CD4-positive, alpha-beta T cell (primary cell): ENCODE measurements around the gene AGAP1. TPM values are rescaled to one million over a fixed set of nuclear protein-coding genes. Genes with fewer than 3 reads are reported as not detected.

Experiments used
- ATAC-seq: fragments of 200-7000 bp; cut with Tn5 transposase; one replicate; pipeline ENCODE4 v1.10.0; 2022; ENCODE audit warnings: mild to moderate bottlenecking; ENCODE audit not compliant: poor library complexity
- CTCF ChIA-PET: fragments of 350-600 bp; sonication (Branson Sonifier 250); formaldehyde crosslinking; loops from one replicate; lab custom pipeline; 2021; ENCODE audit warnings: antibody characterized with exemption, inconsistent platforms; lab: Charles Lee
- POLR2A ChIA-PET: fragments of 350-600 bp; sonication (Branson Sonifier 250); formaldehyde crosslinking; loops from one replicate; lab custom pipeline; 2021; ENCODE audit warnings: antibody characterized with exemption, inconsistent platforms; lab: Charles Lee
- DNase-seq, 14 experiments: peaks; one replicate each; pipeline ENCODE4 v3.0.0-alpha.2; 2013 to 2020; ENCODE audit warnings: mixed read lengths in 2 of 14
- H3K27ac ChIP-seq, 2 donors: one replicate each; pipeline versions ENCODE4 v1.5.1 to v1.7.0; 2013; ENCODE audit warnings: low read length in 2 of 2, low read depth in 1 of 2, mild to moderate bottlenecking in 1 of 2
- H3K27me3 ChIP-seq, 2 experiments: 1 replicate in 1 of 2; 2 replicates in 1 of 2; pipeline versions ENCODE4 v1.6.1 to v1.7.0; 2013; ENCODE audit warnings: low read length in 2 of 2, control low read depth in 1 of 2, mild to moderate bottlenecking in 1 of 2, moderate library complexity in 1 of 2; ENCODE audit not compliant: insufficient read depth in 2 of 2, control insufficient read depth in 1 of 2
- H3K36me3 ChIP-seq: one replicate; pipeline ENCODE4 v1.6.1; 2013; ENCODE audit warnings: low read length, control low read depth; ENCODE audit not compliant: insufficient read depth
- H3K4me1 ChIP-seq: one replicate; pipeline ENCODE4 v1.6.1; 2013; ENCODE audit warnings: low read length, control low read depth; ENCODE audit not compliant: insufficient read depth
- H3K4me3 ChIP-seq: one replicate; pipeline ENCODE4 v1.5.1; 2013; ENCODE audit warnings: mild to moderate bottlenecking, low read length, moderate library complexity
- H3K9me3 ChIP-seq, 2 experiments: 1 replicate in 1 of 2; 2 replicates in 1 of 2; pipeline versions ENCODE4 v1.6.1 to v1.7.0; 2013; ENCODE audit warnings: low read length in 2 of 2, mild to moderate bottlenecking in 2 of 2, control low read depth in 1 of 2, moderate library complexity in 1 of 2; ENCODE audit not compliant: control insufficient read depth in 1 of 2, insufficient read depth in 1 of 2
- H3K27ac Mint-ChIP-seq: one replicate; pipeline ENCODE4 v1.8.0; 2020; ENCODE audit warnings: mixed read lengths
- H3K27me3 Mint-ChIP-seq: one replicate; pipeline ENCODE4 v1.8.0; 2021; ENCODE audit warnings: mixed read lengths
- H3K36me3 Mint-ChIP-seq: one replicate; pipeline ENCODE4 v1.8.0; 2021; ENCODE audit warnings: low read depth, mixed read lengths
- H3K4me1 Mint-ChIP-seq: one replicate; pipeline ENCODE4 v1.8.0; 2021; ENCODE audit warnings: low read depth, mixed read lengths
- H3K4me3 Mint-ChIP-seq: one replicate; pipeline ENCODE4 v1.8.0; 2020; ENCODE audit warnings: mild to moderate bottlenecking, mixed read lengths
- H3K9me3 Mint-ChIP-seq: one replicate; pipeline ENCODE4 v1.8.0; 2020; ENCODE audit warnings: mixed read lengths
- CTCF ChIP-seq: fragments of 200-600 bp; IDR thresholded peaks from one replicate; pipeline ENCODE4 v1.8.0; 2022; ENCODE audit warnings: antibody characterized with exemption, mild to moderate bottlenecking
- intact Hi-C, 2 experiments: fragments of 100-400 bp; cut with DNase I in 1 of 2; cut with micrococcal nuclease in 1 of 2; formaldehyde crosslinking; loops; one replicate each; pipeline versions ENCODE4 v1.15.1 to v1.9.0; 2023 to 2025; cut with DNase I, micrococcal nuclease
- total RNA-seq, 174 experiments: library from RNA in 2 of 174; stranded (reverse) in 2 of 174; gene quantifications; one replicate each; pipeline ENCODE4 v1.2.3 and lab custom pipeline; 2021 to 2026

The AGAP1 gene
- total RNA-seq, 2 experiments from 2014 or later = 2.6 to 3.1 TPM

GRCh38 chr2:235568431-235568830 lies 74.6 kb downstream of the AGAP1 start:
- Mint-ChIP-seq H3K27me3 (peaks cover 35% of the 10 kb centered on the region), H3K4me1 (no peaks in the 10 kb centered on the region), H3K36me3 (no peaks in the 10 kb centered on the region), H3K4me3 (no peak overlapping the region), H3K27ac (no peak overlapping the region), H3K9me3 (no peaks in the 10 kb centered on the region)
- intact Hi-C loops = no loop called here
- H3K4me3 ChIP-seq = no peak overlapping the region
- CTCF ChIA-PET = no interaction called here
- no peak for ATAC-seq
- DNase-seq = no peak
- no peak overlapping the region for H3K27ac ChIP-seq
- no peaks in the 10 kb centered on the region for H3K36me3 ChIP-seq
- peaks cover 7 to 26% of the 10 kb centered on the region in 2 experiments for H3K9me3 ChIP-seq
- H3K27me3 ChIP-seq = peaks cover 11 to 12% of the 10 kb centered on the region in 2 experiments
- no peaks in the 10 kb centered on the region for H3K4me1 ChIP-seq
- TF ChIP-seq CTCF = no peak
- POLR2A ChIA-PET = no interaction called here

GRCh38 chr2:235569837-235570236 lies 76.0 kb downstream of the AGAP1 start:
- H3K9me3 Mint-ChIP-seq = no peaks in the 10 kb centered on the region
- ChIA-PET CTCF (no interaction called here), POLR2A (no interaction called here)
- no peaks in the 10 kb centered on the region for H3K36me3 Mint-ChIP-seq
- H3K27me3 Mint-ChIP-seq = peaks cover 26% of the 10 kb centered on the region
- Histone ChIP-seq H3K27me3 (peaks cover 7 to 8% of the 10 kb centered on the region in 2 experiments), H3K36me3 (no peaks in the 10 kb centered on the region), H3K9me3 (peaks cover 7 to 26% of the 10 kb centered on the region in 2 experiments), H3K4me1 (no peaks in the 10 kb centered on the region), H3K4me3 (no peak overlapping the region), H3K27ac (no peak overlapping the region)
- no peak for TF ChIP-seq CTCF
- no peak for DNase-seq
- no peaks in the 10 kb centered on the region for H3K4me1 Mint-ChIP-seq
- ATAC-seq = no peak
- no peak overlapping the region for H3K27ac Mint-ChIP-seq
- no peak overlapping the region for H3K4me3 Mint-ChIP-seq
- intact Hi-C loops = no loop called here

GRCh38 chr2:235570256-235570655 lies 76.4 kb downstream of the AGAP1 start:
- no peak for TF ChIP-seq CTCF
- no peaks in the 10 kb centered on the region for H3K4me1 ChIP-seq
- Mint-ChIP-seq H3K27me3 (peaks cover 26% of the 10 kb centered on the region), H3K27ac (no peak overlapping the region), H3K9me3 (no peaks in the 10 kb centered on the region), H3K4me3 (no peak overlapping the region), H3K4me1 (no peaks in the 10 kb centered on the region), H3K36me3 (no peaks in the 10 kb centered on the region)
- ChIA-PET CTCF (no interaction called here), POLR2A (no interaction called here)
- H3K27me3 ChIP-seq = peaks cover 7 to 8% of the 10 kb centered on the region in 2 experiments
- no peak overlapping the region for H3K4me3 ChIP-seq
- H3K9me3 ChIP-seq = peaks cover 7 to 26% of the 10 kb centered on the region in 2 experiments
- no peaks in the 10 kb centered on the region for H3K36me3 ChIP-seq
- intact Hi-C loops = no loop called here
- DNase-seq (no peak), ATAC-seq (no peak)
- no peak overlapping the region for H3K27ac ChIP-seq
